ENCODE measurements around the gene KIAA1671. TPM values are rescaled to one million over a fixed set of nuclear protein-coding genes. Genes with fewer than 3 reads are reported as not detected.

Gene KIAA1671
- total RNA-seq, 4 donors from 2014 or later: 7.3 to 15.1 (median 10.2) TPM

GRCh38 chr22:25110846-25111578, 158.5 kb downstream of the KIAA1671 start:
- no peak for TF ChIP-seq CTCF (IDR thresholded peaks at IDR 0.05; ENCODE audit: low read depth)

- TF ChIP-seq CTCF (IDR thresholded peaks at IDR 0.05; ENCODE audit: low read depth): no peak
These were observed 159.3 kb downstream of the KIAA1671 start for GRCh38 chr22:25111579-25112517.

GRCh38 chr22:25112538-25113253, 160.2 kb downstream of the KIAA1671 start:
- no peak for TF ChIP-seq CTCF (IDR thresholded peaks at IDR 0.05; ENCODE audit: low read depth)

DNA sequence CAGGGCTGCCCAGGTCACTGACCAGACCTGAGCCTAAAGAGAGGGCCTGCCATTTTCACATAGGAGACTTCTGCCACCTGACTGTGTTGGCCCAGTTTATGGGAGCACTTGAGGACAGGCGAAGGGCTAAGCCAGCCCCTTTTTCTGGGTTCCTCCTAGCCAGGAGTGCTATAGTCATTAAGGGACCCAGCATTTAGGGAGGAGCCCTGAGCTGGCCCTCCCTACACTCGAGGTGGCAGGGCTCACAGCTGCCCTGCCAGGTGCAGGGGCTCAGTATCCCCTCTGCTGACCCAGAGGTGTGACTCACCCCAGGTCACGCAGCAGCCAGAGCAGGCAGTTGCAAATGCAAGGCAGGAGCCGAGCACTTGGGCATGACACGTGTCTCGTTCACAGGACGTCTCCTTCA, 160.8 kb downstream of the KIAA1671 start:
- no peak for TF ChIP-seq CTCF (IDR thresholded peaks at IDR 0.05; ENCODE audit: low read depth)

DNA sequence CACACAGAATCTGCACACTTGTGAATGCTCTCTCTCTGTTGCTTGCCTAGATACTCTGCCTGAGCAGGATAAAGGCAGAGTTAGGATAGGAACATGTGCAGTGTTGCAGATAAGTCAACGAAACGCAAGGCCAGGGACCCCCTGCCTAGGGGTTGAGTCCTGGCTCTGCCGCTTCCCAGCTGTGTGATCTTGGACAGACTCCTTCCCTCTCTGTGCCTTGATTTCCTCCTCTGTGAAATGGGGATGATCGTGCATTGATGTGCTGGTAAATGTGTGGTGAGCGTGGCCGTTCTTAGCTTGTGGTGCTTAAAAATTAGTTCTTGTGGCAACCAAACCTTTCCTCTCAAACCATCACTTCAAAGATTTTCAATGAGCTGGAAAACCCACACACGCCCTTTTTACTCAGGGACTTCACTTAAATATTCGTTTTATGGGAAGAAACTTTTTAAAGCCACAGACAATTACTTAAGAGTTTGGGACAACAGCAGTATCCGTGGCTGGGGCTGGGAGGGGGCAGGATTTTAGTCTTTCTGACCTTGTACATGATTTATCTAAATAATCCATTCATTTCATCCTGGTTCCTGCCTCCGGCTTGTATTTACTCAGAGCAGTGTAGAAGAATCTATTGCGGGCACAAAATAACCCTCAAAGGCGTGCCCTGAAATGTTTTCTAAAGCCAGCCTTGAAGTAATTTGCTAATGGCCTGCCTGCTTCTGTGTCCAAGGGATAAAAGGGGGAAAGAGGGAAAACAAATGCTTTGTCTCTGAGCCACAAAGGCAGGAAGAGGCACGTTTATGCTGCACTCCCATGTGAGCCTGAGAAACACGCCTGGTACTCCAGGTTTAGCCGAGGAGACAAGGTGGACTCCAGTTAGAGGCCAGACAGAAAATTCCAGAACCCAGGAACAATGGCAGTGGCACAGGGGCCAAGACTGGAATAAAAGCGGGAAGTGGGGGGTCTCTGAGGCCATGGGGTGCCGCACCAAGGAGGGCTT, 162.2 kb downstream of the KIAA1671 start:
- no peak for TF ChIP-seq CTCF (IDR thresholded peaks at IDR 0.05; ENCODE audit: low read depth)

GRCh38 chr22:25119609-25120008, 167.1 kb downstream of the KIAA1671 start:
- TF ChIP-seq CTCF (IDR thresholded peaks at IDR 0.05; ENCODE audit: low read depth): no peak

Measured in subcutaneous adipose tissue (tissue), 4 donors.